Ramos (cell line): ENCODE measurements around the gene SLC4A2.

Experiments used
- in situ Hi-C: fragments of 300-500 bp; cut with MboI; formaldehyde crosslinking; loops from one replicate; pipeline ENCODE4 v1.14.3; 2022; ENCODE audit warnings: low sequenced_read_pairs; ENCODE audit not compliant: unreplicated experiment

The SLC4A2 gene

DNA sequence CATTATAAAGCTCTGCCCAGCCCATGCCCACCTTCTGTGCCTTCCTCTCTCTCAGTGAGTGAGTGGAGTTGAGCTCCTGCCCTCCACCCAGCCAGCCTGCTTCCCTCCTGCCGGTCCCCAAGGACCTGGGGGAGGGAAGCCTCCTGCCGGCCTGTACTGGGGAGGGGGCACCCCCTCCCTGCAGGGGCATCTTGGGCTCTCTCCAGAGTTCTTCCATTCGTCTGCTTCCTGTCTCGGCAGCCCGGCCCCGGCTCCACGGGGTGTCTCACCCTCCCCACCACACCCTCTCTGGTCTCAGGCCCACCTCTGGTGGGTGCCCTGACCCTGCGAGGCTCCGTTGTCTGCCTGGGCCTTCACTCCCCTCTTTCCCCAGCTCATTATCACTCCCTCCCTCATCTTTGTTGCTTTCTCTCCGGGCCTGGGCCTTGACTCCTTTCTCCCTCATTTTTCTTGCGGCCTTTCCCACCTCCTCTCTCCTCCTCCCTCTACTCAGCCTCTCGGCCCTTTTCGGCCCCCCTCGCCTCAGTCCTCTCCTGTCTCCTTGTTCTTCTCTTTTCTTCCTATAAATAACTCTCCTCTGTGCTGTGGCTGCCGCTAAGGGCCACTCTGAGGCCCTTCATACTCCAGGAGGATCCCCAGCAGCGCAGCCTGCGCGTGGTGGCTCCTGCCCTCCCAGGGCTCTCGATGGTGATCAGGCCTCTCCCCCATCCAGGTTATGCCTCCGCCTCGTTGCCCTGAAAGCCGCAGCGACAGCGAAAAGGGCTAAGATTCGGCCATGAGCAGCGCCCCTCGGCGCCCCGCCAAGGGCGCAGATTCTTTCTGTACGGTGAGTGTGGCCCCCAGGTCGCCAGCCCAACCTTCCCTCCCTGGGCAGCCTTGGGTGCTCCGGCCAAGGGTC lies 2.1 kb downstream of the SLC4A2 start:
- in situ Hi-C loops = no loop called here

DNA sequence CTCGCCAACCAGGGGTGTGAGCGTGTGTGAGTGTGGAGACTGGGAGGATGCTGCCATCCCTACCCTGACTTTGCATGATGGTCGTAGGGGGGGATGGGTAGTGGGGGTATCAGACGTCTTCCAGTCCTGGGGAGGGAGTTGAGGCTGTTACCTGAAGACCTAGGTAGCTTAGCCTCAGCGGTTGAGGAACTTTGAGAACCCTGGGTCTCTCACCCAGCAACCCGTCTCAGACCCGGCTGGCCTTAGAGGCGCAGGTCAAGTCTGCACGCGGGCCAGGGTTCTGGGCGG lies 2.7 kb downstream of the SLC4A2 start:
- in situ Hi-C loops = no loop called here

DNA sequence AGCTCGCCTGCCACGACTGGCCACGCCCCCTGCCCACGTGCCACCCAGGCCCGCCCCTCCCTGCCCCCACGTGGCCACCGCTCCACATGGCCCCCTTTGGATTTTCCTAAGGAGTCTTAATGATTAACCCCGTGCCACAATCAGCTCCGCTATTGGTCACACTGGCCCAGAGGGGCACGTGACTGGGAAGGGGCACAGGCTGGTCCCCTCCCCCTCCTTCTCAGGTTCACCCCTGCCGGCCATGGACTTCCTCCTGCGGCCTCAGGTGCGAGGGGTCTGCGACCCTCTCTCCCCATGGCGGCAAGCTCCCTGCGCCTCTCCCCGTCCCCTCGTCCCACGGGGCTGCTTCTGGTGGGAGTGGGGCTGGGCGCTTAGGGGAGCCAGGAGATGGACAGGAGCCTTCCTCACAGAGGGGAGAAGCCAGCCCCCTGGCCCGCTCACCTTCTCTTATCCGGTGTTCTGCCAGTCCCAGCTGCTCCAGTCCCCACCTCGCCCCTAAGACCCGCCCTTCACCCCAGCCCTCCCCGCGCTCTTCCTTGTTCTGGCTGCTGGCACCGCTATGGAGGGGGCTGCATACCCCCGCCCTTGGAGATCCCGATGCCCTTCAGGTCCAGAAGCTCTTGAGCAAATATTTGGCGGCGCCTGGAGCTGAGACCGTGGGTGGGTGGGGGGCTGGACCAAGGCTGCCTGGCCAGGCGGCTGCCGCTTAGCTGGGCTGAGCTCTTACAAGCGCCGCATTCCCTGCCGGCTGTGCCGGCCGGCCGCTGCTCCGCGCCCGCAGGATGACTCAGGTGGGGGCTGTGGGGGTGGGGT lies 3.2 kb downstream of the SLC4A2 start:
- in situ Hi-C loops = no loop called here

DNA sequence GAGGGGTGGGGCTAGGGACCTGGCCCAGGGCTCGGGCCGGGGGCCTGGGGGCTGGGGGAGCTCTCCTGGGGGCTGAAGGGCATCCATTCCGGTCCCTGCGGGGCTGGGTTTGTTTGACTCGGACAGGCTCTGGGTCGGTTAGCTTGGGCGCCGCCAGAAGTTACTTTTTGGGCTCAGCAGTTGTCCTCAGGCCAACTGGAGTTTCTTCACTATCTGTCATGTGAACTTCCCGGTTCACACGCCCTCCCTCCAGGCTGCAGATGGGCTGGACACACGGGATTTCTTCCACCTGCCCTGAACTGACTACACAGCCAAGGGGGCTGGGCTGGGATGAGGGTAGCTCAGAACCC lies 3.8 kb downstream of the SLC4A2 start:
- in situ Hi-C loops = no loop called here

DNA sequence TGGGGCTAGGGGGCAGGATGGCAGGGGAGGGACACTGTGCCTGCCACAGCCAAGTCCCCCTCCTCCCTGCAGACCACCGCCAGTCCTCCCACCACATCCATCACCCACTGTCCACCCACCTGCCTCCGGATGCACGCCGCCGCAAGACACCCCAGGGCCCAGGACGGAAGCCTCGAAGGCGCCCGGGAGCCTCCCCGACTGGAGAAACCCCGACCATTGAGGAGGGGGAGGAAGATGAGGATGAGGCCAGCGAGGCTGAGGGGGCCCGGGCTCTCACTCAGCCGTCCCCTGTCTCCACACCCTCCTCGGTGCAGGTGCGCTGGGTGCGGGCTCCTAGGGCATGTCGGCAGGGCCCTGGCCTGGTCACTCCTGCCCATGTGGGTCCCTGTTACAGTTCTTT lies 5.1 kb downstream of the SLC4A2 start:
- in situ Hi-C loops = no loop called here

DNA sequence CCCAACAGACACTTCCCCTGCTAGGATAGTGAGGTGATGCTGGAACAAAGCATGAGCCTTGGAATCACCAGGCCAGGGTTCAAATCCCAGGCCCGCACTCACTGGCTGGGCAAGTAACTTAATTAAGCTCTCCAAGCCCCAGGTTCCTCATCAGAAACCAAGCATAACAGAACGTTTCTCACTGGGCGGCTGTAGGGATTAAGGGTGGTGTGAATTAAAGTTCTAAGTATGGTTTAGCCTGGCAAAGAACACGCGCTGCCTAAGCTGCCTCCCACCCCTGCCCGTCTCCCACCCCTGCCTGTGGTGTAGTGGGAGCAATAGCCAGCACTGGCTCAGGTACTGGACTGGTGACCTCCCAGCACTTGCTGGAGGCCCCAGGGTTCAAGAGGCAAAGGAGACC lies 5.6 kb downstream of the SLC4A2 start:
- in situ Hi-C loops = no loop called here

DNA sequence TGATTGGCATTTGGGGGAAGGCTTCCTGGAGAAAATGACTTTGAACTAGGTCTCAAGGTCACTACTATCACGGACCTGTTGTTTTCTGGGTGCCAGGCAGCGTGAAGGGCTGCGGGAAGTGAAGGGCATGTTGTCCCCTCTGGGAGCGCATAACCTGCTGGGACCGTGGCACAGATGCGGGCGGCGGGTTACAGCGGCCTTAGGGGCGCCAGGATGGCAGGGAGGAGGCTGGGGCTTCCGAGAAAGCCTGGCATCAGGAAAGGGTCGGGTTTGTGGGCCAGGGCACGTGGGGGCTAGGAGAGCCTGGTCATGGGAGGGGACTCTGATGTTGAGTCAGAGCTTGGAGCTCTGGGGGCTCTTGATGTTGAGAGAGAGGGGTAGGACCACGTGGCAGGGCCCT lies 6.1 kb downstream of the SLC4A2 start:
- in situ Hi-C loops = no loop called here

DNA sequence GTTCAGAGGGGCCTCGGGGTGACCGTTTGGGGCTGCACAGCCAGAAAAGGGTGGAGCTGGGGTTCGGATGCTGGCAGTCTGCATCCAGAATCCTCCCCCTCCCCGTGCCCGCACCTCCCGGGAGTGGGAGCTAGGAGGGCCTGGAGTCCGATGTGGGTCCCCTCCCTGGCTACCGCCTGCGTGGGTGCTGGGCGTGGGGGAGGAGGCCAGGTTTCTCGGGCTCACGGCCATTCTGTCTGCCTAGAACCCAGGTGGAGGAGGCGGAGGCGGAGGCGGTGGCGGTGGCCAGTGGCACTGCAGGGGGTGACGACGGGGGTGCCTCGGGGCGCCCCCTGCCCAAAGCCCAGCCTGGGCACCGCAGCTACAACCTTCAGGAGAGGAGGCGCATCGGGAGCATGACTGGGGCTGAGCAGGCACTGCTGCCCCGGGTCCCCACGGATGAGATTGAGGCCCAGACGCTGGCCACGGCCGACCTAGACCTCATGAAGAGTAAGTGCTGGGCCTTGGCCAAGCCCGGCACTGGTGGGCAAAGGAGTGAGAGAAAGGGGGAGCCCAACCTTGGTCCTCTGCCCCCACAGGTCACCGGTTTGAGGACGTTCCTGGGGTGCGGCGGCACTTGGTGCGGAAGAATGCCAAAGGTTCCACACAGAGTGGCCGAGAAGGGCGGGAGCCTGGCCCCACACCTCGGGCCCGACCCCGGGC lies 7.0 kb downstream of the SLC4A2 start:
- in situ Hi-C loops = no loop called here

DNA sequence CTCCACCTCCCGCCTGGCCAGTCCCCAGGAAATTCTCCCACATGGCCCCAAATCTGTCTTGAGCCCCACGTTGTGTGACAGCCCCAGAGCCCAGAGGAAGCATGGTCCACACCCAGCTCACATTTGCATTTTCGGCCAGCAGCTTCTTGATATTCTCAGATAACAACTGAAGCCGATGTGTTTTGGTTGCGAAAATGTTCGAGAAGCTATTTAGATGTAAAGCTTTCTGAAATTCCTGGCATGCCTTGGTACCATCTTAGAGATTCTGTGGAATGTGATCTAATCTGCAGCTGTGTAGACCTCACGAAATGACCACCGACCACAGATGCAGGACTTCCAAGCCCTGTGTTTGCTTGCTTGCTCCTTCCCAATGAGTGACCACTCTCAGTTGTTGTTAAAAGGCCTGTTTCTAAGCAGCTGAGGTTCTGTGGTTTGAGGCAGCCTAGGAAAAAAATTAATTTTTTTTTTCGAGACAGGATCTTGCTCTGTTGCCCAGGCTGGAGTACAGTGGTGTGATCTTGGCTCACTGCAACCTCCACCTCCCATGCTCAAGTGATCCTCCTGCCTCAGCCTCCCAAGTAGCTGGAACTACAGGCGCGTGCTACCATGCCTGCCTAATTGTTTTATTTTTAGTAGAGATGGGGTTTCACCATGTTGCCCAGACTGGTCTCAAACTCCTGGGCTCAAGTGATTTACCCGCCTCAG lies 8.8 kb downstream of the SLC4A2 start:
- in situ Hi-C loops = no loop called here

DNA sequence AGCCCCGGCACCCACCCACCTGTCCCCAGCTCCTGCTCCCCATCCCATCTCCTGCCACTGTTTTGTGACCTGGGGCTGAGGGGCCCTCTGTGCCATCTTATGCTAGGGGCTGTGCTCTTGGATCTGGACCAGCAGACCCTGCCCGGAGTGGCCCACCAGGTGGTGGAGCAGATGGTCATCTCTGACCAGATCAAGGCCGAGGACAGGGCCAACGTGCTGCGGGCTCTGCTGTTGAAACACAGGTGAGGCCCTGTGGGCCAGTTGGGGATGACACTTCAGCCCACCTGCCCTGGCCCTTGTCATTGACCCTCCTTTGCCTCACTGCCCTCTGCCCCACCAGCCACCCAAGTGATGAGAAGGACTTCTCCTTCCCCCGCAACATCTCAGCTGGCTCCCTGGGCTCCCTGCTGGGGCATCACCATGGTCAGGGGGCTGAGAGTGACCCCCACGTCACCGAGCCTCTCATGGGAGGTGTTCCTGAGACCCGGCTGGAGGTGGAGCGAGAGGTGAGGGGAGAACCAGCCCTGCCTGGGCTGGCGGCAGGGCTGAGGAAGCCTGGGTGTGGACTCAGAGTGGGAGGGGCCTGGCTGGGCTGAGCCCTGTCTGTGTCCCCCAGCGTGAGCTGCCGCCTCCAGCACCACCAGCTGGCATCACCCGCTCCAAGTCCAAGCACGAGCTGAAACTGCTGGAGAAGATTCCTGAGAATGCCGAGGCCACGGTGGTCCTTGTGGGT lies 10.6 kb downstream of the SLC4A2 start:
- in situ Hi-C loops = no loop called here

DNA sequence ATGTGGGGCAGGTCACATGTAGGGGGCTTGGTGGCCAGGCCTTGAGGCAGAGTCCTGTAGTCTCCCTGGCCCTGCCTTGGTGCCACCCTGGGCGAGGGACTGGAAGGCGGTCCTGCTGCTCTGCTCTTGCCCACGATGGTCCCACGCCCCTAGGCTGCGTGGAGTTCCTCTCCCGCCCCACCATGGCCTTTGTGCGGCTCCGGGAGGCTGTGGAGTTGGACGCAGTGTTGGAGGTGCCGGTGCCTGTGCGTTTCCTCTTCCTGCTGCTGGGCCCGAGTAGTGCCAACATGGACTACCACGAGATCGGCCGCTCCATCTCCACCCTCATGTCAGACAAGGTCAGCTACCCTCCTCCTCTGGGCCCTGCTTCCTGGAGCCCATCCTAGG lies 11.2 kb downstream of the SLC4A2 start:
- in situ Hi-C loops = no loop called here

DNA sequence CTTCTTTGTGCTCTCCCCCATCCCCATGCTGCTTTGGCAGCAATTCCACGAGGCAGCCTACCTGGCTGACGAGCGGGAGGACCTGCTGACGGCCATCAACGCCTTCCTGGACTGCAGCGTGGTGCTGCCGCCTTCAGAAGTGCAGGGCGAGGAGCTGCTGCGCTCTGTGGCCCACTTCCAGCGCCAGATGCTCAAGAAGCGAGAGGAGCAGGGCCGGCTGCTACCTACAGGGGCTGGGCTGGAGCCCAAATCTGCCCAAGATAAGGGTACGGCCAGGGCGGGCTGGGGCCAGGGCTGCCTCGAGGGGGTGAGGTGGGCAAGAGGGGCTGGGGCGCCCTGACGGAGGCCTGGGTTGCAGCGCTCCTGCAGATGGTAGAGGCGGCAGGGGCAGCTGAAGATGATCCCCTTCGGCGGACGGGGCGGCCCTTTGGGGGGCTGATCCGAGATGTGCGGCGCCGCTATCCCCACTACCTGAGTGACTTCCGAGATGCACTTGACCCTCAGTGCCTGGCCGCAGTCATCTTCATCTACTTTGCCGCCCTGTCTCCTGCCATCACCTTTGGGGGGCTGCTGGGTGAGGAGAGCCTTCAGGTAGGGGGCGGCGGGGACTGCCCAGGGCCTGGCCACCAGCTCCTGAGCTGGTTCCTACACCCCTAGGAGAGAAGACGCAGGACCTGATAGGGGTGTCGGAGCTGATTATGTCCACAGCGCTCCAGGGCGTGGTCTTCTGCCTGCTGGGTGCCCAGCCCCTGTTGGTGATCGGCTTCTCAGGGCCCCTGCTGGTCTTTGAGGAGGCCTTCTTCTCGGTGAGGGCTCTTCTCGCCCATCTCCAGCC lies 11.9 kb downstream of the SLC4A2 start:
- in situ Hi-C loops = no loop called here

DNA sequence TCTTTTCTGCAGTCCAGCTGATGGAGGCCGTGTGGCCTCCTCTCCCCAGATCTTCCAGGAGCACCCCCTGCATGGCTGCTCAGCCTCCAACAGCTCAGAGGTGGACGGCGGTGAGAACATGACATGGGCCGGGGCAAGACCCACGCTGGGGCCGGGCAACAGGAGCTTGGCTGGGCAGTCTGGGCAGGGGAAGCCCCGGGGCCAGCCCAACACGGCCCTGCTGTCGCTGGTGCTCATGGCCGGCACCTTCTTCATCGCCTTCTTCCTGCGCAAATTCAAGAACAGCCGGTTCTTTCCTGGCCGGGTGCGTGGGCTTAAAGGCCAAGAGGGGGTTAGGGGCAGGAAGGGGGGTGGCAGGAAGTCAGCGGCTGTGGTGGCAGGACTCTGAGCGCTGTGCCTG lies 14.6 kb downstream of the SLC4A2 start:
- in situ Hi-C loops = no loop called here

DNA sequence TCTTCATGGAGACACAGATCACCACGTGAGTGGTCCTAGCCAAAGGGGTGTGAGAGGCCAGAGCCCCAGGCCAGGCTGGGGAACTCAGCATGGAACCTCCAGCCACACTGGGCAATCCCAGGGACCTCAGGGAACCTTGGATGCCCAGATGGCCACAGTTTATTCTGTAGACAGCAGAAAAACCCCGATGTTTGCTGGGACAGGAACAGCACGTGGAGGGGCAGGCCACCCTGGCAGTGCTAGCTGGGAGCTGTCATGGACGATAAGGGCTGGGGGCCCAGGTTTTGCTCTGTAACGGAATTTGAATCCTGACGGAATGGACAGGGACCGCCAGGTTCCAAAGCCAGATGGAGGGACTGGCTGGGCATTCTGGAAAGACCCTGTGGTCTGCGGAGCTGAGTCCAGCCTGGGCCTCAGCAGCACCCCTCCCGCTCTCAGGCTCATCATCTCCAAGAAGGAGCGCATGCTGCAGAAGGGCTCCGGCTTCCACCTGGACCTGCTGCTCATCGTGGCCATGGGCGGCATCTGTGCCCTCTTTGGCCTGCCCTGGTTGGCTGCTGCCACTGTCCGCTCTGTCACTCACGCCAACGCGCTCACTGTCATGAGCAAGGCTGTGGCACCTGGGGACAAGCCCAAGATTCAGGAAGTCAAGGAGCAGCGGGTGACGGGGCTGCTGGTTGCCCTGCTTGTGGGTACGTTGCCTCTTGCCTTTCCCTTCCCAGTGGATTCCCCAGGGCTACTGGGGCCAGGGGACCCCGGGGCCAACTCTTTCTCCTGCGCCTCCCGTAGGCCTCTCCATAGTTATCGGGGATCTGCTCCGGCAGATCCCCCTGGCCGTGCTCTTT lies 15.7 kb downstream of the SLC4A2 start:
- in situ Hi-C loops = no loop called here

DNA sequence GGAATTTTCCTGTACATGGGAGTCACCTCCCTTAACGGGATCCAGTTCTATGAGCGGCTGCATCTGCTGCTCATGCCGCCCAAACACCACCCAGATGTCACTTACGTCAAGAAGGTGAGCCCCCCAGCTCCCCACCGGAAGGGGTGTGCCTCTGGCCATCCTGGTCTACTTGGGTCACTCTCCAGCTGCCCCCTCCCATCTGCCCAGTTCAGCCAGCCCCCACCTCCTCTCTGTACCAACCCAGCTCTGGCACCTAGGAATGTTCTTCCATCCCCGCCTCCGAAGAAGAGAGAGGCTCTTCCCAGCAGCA lies 16.2 kb downstream of the SLC4A2 start:
- in situ Hi-C loops = no loop called here

DNA sequence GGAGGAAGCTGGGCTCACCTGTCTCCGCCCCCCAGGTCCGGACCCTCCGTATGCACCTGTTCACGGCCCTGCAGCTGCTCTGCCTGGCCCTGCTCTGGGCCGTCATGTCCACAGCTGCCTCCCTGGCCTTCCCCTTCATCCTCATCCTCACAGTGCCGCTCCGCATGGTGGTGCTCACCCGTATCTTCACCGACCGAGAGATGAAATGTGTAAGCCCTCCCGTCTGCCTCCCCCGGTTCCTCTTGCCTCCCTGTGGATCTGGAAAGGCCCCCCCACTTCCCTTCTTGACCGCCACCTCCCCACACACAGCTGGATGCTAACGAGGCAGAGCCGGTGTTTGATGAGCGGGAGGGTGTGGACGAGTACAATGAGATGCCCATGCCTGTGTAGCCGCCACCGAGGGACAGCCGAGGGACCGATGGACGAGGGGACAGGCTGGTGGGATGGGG lies 16.6 kb downstream of the SLC4A2 start:
- in situ Hi-C loops = no loop called here

DNA sequence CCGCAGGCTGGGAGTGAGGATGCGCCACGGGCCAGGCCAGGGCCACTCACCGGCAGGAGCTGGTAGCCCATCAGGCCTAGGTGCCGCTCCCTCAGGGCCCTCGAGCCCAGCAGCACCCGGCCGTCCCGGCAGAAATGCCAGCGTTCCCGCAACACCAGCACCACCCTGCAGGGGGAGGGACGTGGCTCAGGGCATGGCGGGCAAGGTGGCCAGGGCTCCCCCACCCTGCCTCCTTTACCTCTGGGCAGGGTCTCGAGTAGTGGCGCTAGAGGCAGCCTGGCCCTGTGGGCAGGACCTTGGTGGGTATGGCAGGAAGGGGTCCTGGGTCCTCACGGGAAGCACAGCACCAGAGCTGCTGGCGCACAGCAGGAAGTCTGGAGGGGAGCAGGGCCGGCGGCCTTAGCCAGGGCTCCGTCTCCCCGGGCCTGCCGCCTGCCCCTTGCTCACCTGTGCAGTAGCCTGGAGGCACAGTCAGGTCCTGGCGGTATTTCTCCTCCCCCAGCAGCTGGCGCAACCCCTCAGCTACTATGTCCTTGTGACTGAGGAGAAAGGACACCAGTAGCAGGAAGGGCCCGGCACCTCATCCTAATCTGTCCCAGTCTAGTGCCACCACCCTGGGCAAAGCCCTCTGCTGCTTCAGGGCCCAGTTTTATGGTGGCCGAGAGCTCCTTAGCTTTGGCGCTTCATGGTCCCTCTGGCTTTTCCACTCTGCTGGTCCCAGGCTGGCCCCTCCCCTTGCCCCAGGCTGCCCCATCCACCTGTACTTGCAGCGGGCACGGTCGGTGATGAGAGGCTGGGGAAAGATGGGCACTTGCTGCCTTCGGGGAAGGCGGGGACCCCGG lies 17.7 kb downstream of the SLC4A2 start:
- in situ Hi-C loops = no loop called here
